ENCODE measurements around the gene FIGNL2. TPM values are rescaled to one million over a fixed set of nuclear protein-coding genes. Genes with fewer than 3 reads are reported as not detected.

The FIGNL2 gene
- total and polyA plus RNA-seq, 8 donors: 0.09 to 0.47 (median 0.15) TPM

GRCh38 chr12:51850081-51850964 lies 1.8 kb upstream of the FIGNL2 start:
- no peak overlapping the region for H3K4me3 ChIP-seq
- no peaks in the 10 kb centered on the region for H3K36me3 ChIP-seq
- DNase-seq (no peak), ATAC-seq (no peak), FAIRE-seq (no peak)
- H3K27me3 ChIP-seq: peaks cover 0 to 16% (median 0%) of the 10 kb centered on the region in 4 donors
- intact Hi-C loops (cut with DNase I): no loop called here
- no peaks in the 10 kb centered on the region for H3K9me3 ChIP-seq
- TF ChIP-seq CTCF (IDR thresholded peaks at IDR 0.05): no peak
- 78 to 83% methylated on average over 8 of the region's 8 CpGs for WGBS, 2 donors
- H3K4me1 ChIP-seq: peaks cover 0 to 7% (median 0%) of the 10 kb centered on the region in 3 donors
- H3K27ac ChIP-seq: no peak overlapping the region

GRCh38 chr12:51848841-51849735 lies 570 bp upstream of the FIGNL2 start:
- intact Hi-C loops (cut with DNase I): no loop called here
- H3K27me3 ChIP-seq: peaks cover 0 to 16% (median 0%) of the 10 kb centered on the region in 4 donors
- H3K4me1 ChIP-seq: peaks cover 0 to 7% (median 0%) of the 10 kb centered on the region in 3 donors
- 54 to 62% methylated on average over 28 to 52 of the region's 57 CpGs for WGBS, 2 donors
- no peak for TF ChIP-seq CTCF (IDR thresholded peaks at IDR 0.05)
- no peak for DNase-seq
- H3K36me3 ChIP-seq: no peaks in the 10 kb centered on the region
- ATAC-seq: no peak
- H3K27ac ChIP-seq: no peak overlapping the region
- no peaks in the 10 kb centered on the region for H3K9me3 ChIP-seq
- H3K4me3 ChIP-seq: peak overlapping the region in 1 of 4 donors; percentile 52
- FAIRE-seq: no peak

GRCh38 chr12:51847643-51848325 lies 734 bp downstream of the FIGNL2 start:
- Histone ChIP-seq H3K4me1 (peaks cover 0 to 7% (median 0%) of the 10 kb centered on the region in 3 donors), H3K27me3 (peaks cover 0 to 16% (median 0%) of the 10 kb centered on the region in 4 donors), H3K4me3 (peak overlapping the region; percentile 10 to 52 (median 32)), H3K27ac (no peak overlapping the region), H3K36me3 (no peaks in the 10 kb centered on the region), H3K9me3 (no peaks in the 10 kb centered on the region)
- FAIRE-seq (no peak), ATAC-seq (peak; percentile 27 to 73 (median 40)), DNase-seq (peak in 1 of 6 donors; percentile 70)
- TF ChIP-seq CTCF (IDR thresholded peaks at IDR 0.05): no peak
- intact Hi-C loops (cut with DNase I): no loop called here
- 1 to 3% methylated on average over 32 to 40 of the region's 40 CpGs for WGBS, 2 donors

- intact Hi-C loops (cut with DNase I): no loop called here
- Histone ChIP-seq H3K27ac (no peak overlapping the region), H3K9me3 (no peaks in the 10 kb centered on the region), H3K4me3 (peak overlapping the region; percentile 10 to 52 (median 32)), H3K27me3 (peaks cover 0 to 16% (median 0%) of the 10 kb centered on the region in 4 donors), H3K4me1 (peaks cover 0 to 7% (median 0%) of the 10 kb centered on the region in 3 donors), H3K36me3 (no peaks in the 10 kb centered on the region)
- no peak for TF ChIP-seq CTCF (IDR thresholded peaks at IDR 0.05)
- WGBS, 2 donors: 3 to 4% methylated on average over 58 of the region's 59 CpGs
- ATAC-seq (peak; percentile 41 to 79 (median 58)), DNase-seq (peak in 2 of 6 donors; percentile 52 to 72), FAIRE-seq (no peak)
These were observed 1.4 kb downstream of the FIGNL2 start for GRCh38 chr12:51846911-51847642.
